Adrenal gland (tissue), 5 donors: ENCODE measurements around the gene PCSK1N.

Source experiments
- POLR2A ChIP-seq, 2 donors: fragments of 450-650 bp; IDR thresholded peaks; one replicate each; pipeline ENCODE4 v1.6.1; 2017; ENCODE audit warnings: antibody characterized with exemption in 2 of 2, mild to moderate bottlenecking in 2 of 2, moderate library complexity in 1 of 2
- TF ChIP-seq, protein P1 (sequence below), 6 experiments: fragments of 450-650 bp in 4 of 6; fragments of 200-600 bp in 2 of 6; sonication (generic) in 1 of 6; IDR thresholded peaks; 1 replicate in 5 of 6; 2 replicates in 1 of 6; pipeline versions ENCODE4 v1.5.1 to v1.8.0; 2016 to 2021; ENCODE audit warnings: antibody characterized with exemption in 6 of 6, mild to moderate bottlenecking in 2 of 6, moderate library complexity in 1 of 6
- donor health status: DM: no; HTN: no; CAD: no.

DNA sequence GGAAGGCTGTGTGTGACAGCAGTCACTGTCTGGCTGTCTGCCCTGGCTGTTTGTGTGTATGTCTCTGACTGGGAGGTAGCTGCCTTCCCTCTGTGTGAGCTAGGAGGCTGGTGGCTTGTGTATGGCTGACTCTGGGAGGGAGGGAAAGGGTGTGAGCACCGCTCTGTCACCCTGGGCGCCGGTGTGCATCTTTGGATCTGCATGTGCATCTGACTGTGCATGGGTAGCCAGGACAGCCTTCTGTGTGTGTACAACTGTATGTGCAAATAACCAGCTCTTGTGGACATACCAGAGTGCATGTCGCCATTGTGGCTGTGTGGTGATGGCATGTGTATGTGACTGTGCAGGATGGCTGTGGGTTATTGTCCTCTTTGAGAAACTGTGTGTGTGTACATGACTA lies 16.5 kb downstream of the PCSK1N start:
- TF ChIP-seq, protein P1, sequence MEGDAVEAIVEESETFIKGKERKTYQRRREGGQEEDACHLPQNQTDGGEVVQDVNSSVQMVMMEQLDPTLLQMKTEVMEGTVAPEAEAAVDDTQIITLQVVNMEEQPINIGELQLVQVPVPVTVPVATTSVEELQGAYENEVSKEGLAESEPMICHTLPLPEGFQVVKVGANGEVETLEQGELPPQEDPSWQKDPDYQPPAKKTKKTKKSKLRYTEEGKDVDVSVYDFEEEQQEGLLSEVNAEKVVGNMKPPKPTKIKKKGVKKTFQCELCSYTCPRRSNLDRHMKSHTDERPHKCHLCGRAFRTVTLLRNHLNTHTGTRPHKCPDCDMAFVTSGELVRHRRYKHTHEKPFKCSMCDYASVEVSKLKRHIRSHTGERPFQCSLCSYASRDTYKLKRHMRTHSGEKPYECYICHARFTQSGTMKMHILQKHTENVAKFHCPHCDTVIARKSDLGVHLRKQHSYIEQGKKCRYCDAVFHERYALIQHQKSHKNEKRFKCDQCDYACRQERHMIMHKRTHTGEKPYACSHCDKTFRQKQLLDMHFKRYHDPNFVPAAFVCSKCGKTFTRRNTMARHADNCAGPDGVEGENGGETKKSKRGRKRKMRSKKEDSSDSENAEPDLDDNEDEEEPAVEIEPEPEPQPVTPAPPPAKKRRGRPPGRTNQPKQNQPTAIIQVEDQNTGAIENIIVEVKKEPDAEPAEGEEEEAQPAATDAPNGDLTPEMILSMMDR (IDR thresholded peaks at IDR 0.05), result no peak
- TF ChIP-seq POLR2A (IDR thresholded peaks at IDR 0.05), result no peak
